ENCODE results near the gene SPSB2.
A peak's percentile ranks its signal among the peaks of the same experiment; 100 is the strongest.
"Not testable (repeated sequence)": the region's sequence is repeated elsewhere in the genome, so short reads cannot be mapped to it uniquely, and the experiment has no call there.

SPSB2 gene, protein sequence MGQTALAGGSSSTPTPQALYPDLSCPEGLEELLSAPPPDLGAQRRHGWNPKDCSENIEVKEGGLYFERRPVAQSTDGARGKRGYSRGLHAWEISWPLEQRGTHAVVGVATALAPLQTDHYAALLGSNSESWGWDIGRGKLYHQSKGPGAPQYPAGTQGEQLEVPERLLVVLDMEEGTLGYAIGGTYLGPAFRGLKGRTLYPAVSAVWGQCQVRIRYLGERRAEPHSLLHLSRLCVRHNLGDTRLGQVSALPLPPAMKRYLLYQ

DNA sequence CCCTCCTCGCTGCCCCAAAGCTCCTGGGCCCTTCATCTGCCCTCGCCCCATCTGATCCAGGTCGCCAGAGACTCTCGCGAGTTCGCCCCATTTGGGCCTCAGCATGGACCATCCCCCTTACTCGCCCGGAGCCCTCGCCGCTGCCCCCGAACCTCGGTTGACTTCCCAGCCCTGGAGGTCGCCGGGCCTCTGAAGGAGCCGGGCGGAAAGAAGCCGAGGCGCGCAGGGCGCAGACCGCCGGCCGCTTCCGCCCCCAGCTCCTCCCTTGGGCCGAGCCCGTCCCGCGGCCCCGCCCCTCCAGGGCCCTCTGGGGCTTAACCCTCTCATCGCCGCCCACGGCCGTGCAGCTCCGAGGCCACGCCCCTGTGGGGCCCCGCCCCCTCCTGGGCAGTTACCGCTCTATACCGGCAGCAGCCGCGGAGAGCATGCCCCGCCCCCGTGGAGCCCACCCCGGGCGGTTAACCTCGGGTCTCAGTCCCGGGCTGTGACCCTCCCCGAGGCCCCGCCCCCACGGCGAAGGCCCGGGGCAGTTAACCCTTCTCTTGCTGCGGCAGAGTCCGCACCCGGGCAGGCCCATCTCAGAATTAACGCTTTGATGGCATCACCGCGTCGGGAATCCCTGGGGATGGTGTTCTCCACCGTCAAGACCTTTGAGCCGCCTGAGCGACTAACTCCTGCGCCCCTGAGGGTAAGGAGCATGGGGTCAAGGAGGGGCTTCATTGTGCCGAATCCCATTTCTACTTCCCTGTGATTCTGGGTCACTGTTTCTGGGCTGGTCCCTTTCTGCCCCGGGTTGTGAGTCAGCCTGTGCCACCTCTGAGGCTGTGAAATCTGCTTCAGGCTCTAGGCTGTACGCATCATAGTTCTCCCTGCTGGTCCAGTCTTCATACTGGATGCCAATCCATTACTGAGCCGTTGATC lies at the start of gene SPSB2:
TSS of gene SPSB2 (minus strand) at position 210 of the 921 bp plus-strand sequence. CDS start 402 bp downstream, outside the sequence.
- peak; percentile 99 for DNase-seq

DNA sequence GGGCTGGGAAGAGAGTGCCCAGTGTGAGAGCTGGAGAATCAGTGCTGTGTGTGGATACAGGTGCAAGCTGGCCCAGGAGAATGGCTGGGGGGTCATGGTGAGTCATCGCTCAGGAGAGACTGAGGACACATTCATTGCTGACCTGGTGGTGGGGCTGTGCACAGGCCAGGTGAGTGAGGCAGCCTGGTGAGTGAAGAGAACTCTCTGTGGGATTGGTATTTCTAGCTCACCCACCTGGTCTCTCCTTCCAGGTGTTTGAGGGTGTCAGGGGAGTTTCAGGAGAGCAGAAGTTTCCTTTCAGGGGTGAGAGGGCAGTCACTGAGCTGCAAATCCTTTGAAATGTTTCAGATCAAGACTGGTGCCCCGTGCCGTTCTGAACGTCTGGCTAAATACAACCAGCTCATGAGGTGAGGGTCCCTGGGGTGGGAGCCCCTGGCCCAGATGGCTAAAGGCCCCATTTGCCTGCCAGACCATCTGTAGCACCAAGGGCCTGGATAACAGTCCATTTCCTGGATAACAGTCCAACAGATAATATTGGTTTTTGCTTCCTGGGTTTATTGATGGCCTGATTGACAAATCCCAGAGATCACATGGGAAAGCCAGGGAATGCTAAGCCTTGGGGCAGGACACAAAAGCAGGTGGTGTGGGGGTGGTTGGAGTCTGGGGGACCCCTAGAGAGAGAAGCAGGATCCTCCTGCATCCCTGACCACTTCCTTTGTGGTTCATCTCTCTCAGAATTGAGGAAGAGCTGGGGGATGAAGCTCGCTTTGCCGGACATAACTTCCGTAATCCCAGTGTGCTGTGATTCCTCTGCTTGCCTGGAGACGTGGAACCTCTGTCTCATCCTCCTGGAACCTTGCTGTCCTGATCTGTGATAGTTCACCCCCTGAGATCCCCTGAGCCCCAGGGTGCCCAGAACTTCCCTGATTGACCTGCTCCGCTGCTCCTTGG lies 49.2 kb upstream of the SPSB2 start:
- no peak for DNase-seq

DNA sequence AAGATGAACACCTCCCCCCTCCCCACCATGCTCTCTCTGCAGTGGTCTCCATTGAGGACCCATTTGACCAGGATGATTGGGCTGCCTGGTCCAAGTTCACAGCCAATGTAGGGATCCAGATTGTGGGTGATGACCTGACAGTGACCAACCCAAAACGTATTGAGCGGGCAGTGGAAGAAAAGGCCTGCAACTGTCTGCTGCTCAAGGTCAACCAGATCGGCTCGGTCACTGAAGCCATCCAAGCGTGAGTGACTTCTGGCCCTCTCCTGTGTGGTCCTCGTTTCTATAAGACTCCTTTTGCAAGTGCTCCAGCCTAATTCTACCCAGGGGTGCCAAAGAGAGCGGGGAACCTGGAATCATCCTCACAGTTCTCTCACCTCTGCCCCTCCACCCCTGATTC lies 48.4 kb upstream of the SPSB2 start:
- DNase-seq = no peak

DNA sequence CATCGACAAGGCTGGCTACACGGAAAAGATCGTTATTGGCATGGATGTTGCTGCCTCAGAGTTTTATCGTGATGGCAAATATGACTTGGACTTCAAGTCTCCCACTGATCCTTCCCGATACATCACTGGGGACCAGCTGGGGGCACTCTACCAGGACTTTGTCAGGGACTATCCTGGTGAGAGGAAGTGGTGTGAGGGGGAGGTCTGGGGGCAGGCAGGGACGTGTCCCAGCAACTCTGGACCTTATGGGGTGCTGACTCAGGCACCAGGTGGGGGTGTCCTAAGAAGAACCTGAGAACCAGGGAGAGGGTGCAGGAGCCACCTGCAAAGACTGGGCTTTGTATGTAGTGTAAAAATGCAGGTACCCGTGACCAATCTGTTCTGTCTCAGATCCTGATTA lies 46.5 kb upstream of the SPSB2 start:
- no peak for DNase-seq

DNA sequence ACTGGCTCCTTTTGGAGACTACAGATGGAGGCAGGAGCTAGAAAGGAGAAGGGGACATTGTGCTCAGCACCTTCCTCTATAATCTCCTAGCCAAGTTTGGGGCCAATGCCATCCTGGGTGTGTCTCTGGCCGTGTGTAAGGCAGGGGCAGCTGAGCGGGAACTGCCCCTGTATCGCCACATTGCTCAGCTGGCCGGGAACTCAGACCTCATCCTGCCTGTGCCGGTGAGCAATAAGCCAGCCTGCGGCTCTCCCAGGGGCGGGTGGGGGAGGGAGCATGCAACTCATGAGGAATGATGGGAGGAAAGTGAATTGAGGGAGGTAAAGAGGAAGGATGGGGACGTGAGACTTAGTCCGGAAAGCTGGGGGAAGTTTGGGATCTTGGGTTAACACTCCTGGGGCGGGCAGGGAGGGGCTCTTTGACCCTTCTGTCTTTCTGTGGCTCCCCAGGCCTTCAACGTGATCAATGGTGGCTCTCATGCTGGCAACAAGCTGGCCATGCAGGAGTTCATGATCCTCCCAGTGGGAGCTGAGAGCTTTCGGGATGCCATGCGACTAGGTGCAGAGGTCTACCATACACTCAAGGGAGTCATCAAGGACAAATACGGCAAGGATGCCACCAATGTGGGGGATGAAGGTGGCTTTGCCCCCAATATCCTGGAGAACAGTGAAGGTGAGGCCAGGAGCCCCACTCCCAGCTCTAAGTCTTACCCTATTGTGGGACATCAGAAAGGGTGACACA lies 44.6 kb upstream of the SPSB2 start:
- no peak for DNase-seq

DNA sequence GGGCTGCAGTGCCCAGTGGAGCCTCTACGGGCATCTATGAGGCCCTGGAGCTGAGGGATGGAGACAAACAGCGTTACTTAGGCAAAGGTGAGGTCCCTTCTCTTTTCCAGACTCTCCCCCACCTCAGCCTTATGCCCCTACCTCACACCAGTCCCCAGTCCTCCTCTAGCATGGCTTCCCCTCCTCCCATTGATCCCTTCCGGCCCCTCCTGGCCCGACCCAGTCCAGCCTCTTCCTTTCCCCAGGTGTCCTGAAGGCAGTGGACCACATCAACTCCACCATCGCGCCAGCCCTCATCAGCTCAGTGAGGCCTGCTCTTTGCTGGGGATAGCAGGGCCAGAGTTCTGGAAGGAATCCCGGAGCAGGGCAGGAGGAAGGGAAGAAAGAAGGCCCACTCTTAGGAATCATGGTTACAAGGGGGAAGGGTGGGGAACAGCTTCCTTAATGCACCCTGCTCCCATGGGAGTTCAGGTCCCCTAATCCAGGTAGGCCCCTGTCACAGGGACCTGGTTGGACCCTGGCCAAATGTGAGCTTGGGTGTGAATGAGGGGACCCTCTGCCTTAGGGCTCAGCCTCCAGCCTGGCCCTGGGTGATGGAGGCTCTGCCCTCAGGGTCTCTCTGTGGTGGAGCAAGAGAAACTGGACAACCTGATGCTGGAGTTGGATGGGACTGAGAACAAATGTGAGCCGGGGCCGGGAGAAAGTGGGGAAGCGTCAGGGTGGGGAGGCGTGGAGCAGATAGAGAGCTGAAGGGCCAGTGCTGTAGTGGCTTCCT lies 43.5 kb upstream of the SPSB2 start:
- no peak for DNase-seq

DNA sequence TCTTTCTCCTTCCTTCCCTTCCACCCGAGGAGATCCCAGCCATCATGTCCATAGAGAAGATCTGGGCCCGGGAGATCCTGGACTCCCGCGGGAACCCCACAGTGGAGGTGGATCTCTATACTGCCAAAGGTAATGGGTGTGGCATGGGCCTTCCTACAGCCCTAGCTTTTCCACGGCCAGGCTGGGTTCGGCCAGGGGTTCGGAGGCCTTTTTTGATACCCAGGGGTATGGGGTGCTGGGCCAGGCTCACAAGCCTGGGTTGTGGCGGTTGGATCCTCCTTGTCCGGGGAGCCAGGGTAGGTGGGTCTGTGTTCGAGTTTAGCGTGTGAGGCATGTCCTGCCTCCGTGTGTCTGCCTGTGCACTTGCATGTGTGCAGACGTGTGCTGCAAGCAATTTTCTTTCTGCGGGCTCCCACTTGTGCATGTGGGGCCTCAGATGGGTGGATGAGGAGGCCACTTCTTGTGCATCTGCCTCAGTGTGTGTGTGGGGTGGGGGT lies 42.7 kb upstream of the SPSB2 start:
- DNase-seq = no peak

DNA sequence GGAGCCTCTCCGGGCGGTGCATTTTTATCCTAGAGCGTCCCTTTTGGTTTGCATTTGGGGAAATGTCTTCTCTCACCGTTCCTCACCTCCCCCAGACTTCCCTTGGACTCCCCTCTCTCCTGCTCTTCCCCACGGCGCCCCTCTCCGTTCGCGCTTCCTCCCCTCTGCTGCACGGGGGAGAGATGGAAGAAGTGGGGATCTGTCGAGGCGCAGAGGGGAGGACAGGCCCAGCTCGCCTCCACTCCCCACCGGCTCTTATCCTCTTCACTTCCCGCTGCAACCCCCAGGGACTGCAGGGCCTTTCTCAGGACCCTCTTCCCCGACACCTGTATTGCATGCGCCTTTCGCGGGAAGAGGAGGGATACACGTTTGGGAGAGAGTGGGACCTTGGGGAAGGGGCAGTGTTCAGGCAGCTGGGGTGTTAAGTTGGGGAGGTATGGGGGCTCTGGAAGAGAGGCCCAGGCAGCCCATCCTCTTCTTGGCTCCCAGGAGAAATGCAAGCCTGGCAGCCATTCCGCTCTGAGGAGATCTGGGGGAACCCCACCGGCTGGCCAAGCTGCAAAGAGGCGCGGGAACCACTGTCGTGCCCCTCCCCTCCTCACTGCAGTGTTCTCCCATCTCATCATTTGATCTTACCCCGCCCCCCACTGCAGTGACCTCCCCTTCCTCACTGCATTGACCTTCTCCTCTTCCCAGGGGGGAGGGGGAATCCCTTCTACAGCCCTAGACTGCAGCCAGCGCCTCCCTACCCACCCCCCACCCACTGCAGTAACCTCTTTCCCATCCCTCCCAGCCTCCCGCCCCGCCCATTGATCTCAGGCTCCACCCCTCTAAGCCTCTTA lies 42.1 kb upstream of the SPSB2 start:
- DNase-seq = no peak

DNA sequence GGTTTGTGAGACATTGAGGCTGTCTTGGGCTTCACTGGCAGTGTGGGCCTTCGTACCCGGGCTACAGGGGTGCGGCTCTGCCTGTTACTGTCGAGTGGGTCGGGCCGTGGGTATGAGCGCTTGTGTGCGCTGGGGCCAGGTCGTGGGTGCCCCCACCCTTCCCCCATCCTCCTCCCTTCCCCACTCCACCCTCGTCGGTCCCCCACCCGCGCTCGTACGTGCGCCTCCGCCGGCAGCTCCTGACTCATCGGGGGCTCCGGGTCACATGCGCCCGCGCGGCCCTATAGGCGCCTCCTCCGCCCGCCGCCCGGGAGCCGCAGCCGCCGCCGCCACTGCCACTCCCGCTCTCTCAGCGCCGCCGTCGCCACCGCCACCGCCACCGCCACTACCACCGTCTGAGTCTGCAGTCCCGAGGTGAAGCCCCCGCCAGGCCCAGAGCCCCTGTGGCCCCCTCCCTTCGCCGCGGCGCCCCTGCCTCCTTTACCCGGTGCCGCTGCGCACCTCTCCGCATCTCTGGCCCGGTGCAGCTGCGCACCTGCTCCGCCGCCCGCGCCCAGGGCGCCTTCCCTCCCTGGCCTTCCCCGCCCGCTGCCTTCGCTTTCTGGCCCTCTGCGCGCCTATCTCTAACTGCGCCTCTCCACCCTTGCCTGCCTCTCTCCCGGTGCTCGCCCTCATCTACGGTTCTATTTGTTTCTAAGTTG lies 41.3 kb upstream of the SPSB2 start, which contains the start of gene ENO2:
TSS of gene ENO2 (plus strand) at position 335 of the 701 bp plus-strand sequence. CDS start 1,253 bp downstream, outside the sequence.
- peak; percentile 75 for DNase-seq

DNA sequence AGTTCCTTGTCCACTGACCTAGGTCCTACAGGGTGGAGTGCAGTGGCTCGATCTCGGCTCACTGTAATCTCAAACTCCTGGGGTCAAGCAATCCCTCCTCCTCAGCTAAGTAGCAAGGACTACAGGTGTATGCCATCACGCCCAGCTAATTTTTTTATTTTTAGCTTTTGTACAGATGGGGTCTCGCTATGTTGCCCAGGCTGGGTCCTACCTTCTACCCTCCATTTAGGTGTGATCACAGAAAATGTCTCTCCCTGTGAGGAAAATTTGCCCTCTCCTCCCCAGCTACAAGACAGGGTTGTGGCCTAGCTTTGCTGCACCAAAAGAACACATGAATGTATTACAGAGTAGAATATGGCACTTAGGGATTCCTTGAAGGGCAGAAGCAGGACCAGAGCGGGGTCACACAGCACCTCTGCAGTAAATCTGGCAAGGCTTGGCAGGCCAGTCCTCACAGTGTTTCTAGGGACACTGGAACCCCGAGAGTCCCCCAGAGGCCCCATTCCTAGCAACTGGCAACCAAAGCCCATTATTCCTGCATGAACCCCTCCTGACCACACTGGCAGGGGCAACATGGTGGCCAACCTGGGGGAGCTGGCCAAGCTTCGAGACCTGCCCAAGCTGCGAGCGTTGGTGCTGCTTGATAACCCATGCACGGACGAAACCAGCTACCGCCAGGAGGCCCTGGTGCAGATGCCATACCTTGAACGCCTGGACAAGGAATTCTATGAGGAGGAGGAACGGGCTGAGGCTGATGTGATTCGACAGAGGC lies 39.2 kb upstream of the SPSB2 start:
- DNase-seq = no peak

DNA sequence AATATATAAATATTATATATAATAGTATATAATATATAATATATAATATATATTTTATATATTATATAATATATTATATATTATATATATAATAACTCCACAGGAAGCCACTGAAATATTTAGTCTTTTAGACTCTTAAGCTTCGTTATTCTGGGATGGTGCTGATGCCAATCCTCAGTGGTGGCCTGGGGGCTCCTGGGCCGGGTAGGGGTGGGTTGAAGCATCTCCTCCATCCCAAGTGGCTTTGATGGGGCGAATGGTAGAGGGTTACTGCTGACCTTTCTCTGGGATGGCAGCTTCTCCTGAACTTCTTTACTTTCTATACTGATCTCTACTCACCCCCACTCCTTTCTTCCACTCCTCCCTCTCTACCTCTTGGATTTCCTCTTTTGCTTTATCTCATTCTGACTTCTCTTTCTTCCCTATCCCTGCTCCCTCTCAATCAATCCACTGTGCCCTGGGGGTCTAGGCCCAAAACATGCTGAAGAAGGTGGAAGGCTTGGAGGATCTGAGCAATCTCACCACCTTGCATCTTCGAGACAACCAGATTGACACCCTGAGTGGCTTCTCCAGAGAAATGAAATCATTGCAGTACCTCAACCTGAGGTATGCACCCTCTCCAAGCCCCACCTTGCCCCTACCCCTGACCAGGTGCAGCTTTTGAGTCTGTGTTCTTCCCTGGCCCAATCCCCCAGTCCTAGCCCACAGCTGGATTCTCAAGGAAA lies 36.5 kb upstream of the SPSB2 start:
- no peak for DNase-seq

DNA sequence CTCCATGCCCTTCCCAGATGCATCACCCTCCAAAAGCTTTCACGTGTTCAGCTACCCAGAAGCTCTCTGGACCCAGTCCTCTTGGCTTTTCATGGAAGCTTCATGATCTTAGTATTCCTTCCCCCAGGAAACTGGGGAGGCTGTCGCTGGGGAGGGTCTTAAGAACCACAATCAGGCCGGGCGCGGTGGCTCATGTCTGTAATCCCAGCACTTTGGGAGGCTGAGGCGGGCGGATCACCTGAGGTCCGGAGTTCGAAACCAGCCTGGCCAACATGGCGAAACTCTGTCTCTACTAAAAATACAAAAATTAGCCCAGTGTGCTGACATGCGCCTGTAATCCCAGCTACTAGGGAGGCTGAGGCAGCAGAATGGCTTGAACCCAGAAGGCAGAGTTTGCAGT lies 35.0 kb upstream of the SPSB2 start:
- DNase-seq = not testable (repeated sequence)

DNA sequence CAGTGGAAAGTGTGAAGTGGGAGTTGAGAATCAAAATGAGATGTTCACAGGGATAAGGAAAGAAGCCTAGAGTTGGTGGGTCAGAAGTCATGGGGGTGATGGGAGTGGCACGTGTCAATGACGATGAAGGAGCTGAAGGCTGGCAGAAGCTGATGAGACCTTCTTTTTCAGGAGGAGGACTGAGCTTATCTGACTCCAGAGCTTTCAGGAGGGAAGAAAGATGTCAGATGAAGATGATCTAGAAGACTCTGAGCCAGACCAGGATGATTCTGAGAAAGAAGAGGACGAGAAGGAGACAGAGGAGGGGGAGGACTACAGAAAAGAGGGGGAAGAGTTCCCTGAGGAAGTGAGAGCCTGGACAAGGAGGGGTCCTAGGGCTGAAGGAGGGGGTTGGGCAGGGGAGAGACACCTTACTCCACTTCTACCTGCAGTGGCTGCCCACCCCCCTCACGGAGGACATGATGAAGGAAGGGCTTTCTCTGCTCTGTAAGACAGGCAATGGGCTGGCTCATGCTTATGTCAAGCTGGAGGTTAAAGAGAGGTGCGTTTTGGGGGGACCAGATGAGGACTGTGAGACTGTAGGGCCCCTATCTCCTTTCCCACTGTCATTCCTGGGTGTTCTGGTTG lies 32.4 kb upstream of the SPSB2 start:
- no peak for DNase-seq

DNA sequence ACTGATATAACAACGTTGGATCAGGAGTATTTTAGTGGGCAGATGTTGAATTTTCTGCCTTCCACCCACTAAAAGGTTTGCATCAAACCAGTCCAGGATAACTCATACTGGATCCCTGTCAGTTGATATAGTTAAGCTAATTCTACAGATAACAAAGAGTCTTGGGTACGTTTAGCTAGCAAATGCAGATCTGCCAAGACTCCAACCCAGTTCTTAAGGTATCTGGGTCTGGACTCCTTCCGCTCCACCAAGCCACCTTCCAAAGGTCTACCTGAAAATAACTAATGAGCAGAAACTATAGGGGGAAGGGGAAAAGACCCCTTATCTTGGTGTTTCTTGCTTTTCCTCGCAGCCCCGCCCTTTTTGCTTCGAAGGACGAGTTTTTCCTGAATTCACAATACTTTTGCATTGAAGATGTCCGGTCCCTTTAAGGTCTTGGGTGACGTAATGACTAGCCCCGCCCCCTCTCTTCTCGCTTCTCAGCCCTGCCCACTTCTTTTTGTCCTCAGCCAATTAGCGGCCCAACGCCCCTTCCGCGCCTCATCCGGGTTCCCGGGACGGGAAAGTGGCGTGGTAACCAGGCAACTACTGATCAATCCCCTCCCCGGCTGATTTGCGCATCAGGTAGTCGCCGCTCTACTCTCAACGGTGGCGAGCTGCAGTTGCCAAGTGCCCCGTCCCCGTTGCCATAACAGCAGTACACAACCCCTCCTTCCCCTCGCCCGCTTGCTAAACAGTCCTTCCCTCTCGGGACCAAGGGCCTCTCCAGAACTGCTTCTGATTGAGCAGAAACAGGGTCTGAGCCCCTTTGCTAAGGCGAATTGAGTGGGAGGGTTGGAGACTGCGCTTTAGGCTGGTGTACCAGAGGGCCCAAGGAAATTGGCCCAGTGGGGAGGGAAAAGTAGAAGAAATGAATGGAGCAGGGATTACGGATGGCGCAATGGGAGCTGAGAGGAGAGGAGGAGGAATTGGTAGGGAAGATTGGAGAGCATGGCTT lies 31.5 kb upstream of the SPSB2 start, which contains the start of gene LRRC23:
TSS of gene LRRC23 (plus strand) at position 543 of the 997 bp plus-strand sequence. CDS start 812 bp downstream, outside the sequence.
- peak; percentile 95 for DNase-seq

DNA sequence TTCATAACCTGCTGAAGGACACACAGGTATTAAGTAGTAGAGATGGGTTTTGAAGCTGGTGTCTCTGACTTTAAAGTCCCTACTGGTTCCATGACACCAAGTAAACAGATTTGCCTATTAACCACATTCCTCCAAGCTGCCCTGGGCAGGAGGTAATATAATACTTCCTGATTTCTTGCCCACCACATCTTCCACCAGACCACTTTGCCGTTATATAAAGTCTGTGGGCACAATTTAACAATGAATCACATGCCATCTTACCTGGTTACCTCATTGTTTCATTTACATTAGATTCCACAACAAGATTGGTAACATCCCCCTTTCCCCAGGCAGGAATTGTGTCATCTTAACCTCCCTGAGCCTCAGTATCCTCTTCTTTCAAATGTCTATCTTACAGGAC lies 30.6 kb upstream of the SPSB2 start:
- no peak for DNase-seq

DNA sequence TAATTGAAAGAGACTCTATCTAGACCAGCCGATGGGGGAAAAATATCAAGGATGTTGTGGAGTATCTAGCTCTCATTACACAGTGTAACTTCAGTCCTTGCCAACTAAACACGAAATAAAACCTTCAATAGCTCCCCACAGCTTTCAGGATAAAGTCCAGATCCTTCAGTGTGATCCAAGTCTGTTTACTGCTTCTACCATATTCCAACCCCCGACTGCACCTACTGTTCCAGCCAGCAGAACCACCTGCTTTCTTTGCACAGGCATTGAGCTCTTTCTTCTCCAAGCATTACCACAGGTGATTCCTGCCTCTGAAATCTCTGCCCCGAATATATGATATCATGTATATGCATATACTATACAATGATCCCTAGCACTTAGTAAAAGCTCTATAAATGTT lies 29.3 kb upstream of the SPSB2 start:
- DNase-seq = no peak
